Stimulated activated memory B cell treated with anti-CD40 and anti-IgM and Interleukin-4, amounts not matched to agents 10 μg/mL and 1 μg/mL and 100 μg/mL, for 72 hours (primary cell): ENCODE results near the gene C9orf85.

ENCODE experiments used
- ATAC-seq: fragments of 150-1000 bp; cut with Tn5 transposase; 2 replicates; pipeline ENCODE4 v1.10.0; 2021
- H3K27ac Mint-ChIP-seq: one replicate; pipeline ENCODE4 v1.8.0; 2022; ENCODE audit warnings: mild to moderate bottlenecking, mixed read lengths
- H3K27me3 Mint-ChIP-seq: one replicate; pipeline ENCODE4 v1.8.0; 2022; ENCODE audit warnings: mixed read lengths
- H3K36me3 Mint-ChIP-seq: one replicate; pipeline ENCODE4 v1.8.0; 2022; ENCODE audit warnings: mixed read lengths
- H3K4me1 Mint-ChIP-seq: one replicate; pipeline ENCODE4 v1.8.0; 2022; ENCODE audit warnings: mixed read lengths
- H3K4me3 Mint-ChIP-seq: one replicate; pipeline ENCODE4 v1.8.0; 2022; ENCODE audit warnings: mild to moderate bottlenecking, moderate library complexity, mixed read lengths
- H3K9me3 Mint-ChIP-seq: one replicate; pipeline ENCODE4 v1.8.0; 2022; ENCODE audit warnings: mixed read lengths

Gene C9orf85, protein sequence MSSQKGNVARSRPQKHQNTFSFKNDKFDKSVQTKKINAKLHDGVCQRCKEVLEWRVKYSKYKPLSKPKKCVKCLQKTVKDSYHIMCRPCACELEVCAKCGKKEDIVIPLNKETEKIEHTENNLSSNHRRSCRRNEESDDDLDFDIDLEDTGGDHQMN

DNA sequence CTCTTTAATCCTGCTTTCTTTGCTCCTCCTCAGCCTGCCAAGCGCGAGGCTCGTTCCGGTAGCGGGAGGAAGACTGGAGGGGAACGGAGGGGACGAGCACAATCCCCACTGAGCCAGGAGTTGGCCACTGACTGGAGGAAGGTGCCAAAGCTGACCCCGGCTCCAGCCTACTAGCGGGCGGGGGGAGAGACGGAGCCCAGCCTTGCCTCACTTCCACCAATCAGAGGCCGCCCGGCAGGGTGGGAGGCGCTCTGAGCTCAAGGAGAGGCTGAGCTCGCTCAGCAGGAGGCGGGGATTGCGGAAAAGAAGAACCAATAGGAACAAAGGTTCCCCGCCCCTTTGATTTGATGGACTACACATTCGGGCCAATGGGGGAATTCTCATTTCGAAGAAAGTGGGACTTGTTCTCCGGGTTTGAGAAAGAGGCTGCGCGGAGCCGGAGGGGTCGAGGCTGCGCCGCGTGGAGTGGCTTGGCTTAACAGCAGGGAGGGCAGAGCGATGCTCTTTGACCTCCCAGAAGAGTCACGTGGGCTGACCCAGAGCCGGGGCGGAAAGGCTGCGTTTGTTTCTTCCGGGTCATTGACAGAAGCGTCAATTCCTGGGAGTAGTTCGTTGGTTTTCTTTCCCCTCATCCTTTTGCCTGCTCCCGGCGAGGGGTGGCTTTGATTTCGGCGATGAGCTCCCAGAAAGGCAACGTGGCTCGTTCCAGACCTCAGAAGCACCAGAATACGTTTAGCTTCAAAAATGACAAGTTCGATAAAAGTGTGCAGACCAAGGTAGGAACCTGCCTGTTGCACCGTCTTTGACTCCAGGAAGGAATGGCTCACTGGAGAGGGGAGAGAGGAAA lies at the start of gene C9orf85, which contains the start of gene ABHD17B:
C9orf85 (plus strand) TSS at position 579 of the 847 bp plus-strand sequence; CDS start at position 675, 96 bp downstream.
ABHD17B (minus strand) TSS at position 133 of the 847 bp plus-strand sequence. CDS start 36,113 bp downstream, outside the sequence.
- no peaks in the 10 kb centered on the region for H3K36me3 Mint-ChIP-seq
- H3K4me1 Mint-ChIP-seq = peaks cover 47% of the 10 kb centered on the region
- no peaks in the 10 kb centered on the region for H3K9me3 Mint-ChIP-seq
- H3K27me3 Mint-ChIP-seq = no peaks in the 10 kb centered on the region
- ATAC-seq = peak; percentile 98
- H3K27ac Mint-ChIP-seq = peak within 1 kb of the TSS; percentile 89
- H3K4me3 Mint-ChIP-seq = peak within 1 kb of the TSS; percentile 100

DNA sequence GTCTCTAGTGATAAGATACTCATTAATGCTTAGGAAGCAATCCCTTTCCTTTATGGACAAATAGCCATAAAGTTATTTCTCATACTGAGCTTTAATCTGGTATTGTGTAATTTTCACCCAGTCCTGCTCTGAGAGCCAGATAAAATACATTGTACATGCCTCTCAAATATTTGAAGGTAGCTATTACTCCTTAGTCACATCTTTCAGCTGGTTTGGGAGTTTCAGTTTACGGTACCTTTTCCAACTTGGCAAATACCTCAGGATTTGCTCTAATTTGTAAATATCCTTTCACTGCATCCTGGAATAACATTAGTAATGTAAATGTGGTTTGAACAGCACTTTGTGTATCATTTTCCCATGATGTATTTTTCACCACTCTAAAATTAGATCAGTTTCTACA lies 47.8 kb upstream of the C9orf85 start:
- ATAC-seq = no peak
- Mint-ChIP-seq H3K9me3 (peaks cover 7% of the 10 kb centered on the region), H3K4me1 (no peaks in the 10 kb centered on the region), H3K27ac (no peak overlapping the region), H3K4me3 (no peak overlapping the region), H3K36me3 (peaks cover 46% of the 10 kb centered on the region), H3K27me3 (no peaks in the 10 kb centered on the region)

DNA sequence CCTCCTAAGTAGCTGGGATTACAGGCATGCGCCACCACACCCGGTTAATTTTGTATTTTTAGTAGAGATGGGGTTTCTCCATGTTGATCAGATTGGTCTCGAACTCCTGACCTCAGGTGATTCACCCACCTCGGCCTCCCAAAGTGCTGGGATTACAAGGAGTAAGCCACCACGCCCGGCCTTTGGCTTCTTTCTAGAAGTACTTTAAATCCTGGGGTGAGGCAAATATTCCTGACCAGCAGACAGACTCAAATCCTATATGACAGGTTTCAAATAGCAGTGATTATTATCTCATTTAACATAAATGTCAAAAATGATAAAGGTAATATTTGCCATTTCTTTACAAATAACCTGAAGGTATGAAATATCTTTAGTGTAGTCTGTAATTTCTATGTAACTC lies 36.1 kb upstream of the C9orf85 start:
- Mint-ChIP-seq H3K9me3 (peaks cover 12% of the 10 kb centered on the region), H3K36me3 (peaks cover 30% of the 10 kb centered on the region), H3K4me1 (peaks cover 9% of the 10 kb centered on the region), H3K4me3 (no peak overlapping the region), H3K27ac (no peak overlapping the region), H3K27me3 (no peaks in the 10 kb centered on the region)
- ATAC-seq = no peak

DNA sequence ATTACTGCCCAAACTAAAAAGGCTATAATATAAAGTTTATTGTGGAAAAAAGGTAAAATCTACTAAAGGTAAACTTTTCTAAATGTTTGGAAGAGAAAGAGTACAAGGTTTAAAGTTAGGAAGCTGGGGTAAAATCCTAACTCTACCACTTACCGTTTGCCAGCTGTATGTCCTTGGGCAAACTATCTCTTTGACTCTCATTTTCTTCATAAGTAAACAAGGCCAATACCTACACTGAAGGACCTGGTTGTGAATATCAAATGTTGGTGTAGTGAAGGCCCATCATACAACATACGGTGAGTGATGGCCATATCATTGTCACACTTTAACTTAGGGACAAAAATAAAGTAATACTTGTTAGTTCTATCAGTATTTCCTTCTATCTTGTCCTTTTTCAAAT lies 35.3 kb upstream of the C9orf85 start:
- peaks cover 32% of the 10 kb centered on the region for H3K36me3 Mint-ChIP-seq
- ATAC-seq = no peak
- H3K27ac Mint-ChIP-seq = no peak overlapping the region

DNA sequence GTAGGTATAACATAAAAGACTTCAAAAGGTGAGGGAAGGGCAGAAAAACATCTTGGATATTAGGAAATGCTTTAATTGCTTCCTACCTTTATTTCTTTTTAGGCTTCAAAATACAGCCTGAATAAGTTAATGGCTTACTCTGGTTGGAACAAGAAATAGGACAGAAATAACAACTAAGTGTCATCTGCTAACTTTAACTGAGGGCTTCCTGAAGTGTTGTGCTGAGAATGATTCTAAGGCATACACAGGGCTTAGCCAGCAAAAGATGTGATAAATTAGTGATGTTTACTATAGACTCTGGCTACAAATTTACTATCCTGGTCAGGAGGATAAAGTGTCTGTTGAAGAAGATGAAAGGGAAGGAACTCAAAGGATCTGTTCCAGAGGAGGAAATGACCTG lies 34.6 kb upstream of the C9orf85 start:
- Mint-ChIP-seq H3K27me3 (no peaks in the 10 kb centered on the region), H3K4me1 (peaks cover 9% of the 10 kb centered on the region), H3K9me3 (peaks cover 14% of the 10 kb centered on the region), H3K36me3 (peaks cover 39% of the 10 kb centered on the region), H3K27ac (no peak overlapping the region), H3K4me3 (no peak overlapping the region)
- ATAC-seq = no peak

More for the DNA sequence above, 35.3 kb upstream of the C9orf85 start:
- no peaks in the 10 kb centered on the region for H3K27me3 Mint-ChIP-seq
- H3K4me1 Mint-ChIP-seq = peaks cover 9% of the 10 kb centered on the region
- no peak overlapping the region for H3K4me3 Mint-ChIP-seq
- peaks cover 12% of the 10 kb centered on the region for H3K9me3 Mint-ChIP-seq

DNA sequence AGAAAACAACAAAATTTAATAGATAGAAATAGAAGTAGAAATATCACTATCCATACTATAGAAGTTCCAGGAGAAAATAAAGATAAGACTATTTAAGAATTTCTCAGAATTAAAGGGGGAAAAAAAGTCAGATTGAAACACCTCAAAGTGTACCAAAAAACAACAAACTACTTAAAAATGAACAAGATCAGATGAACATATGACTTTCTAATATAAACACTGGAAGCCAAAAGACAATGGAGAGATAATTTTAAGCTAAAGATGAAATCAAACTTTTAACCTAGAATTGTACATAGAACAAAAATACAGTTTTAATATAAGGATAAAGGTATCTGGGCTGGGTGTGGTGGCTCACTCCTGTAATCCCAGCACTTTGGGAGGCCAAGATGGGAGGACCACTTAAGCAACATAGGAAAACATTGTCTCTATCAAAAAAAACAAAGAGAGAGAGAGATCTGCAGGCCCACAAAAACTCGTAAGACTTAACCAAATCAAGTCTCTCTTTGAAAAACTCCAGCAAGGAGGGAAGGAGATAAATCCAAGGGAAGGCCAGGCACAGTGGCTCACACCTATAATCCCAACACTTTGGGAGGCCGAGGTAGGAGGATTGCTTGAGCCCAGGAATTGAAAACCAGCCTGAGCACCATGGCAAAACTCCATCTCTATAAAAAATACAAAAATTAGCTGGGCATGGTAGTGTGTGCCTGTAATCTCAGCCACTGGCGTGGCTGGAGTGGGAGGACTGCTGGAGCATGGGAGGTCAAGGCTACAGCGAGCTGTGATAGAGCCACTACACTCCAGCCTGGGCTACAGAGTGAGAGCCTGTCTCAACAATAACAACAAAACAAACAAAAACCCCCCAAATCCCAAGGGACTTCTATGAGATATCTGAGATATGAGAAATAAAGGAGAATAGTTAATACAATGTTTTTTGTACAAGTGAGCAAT lies 32.8 kb upstream of the C9orf85 start:
- H3K4me1 Mint-ChIP-seq = peaks cover 9% of the 10 kb centered on the region
- H3K27me3 Mint-ChIP-seq = no peaks in the 10 kb centered on the region
- H3K9me3 Mint-ChIP-seq = peaks cover 18% of the 10 kb centered on the region
- H3K36me3 Mint-ChIP-seq = peaks cover 56% of the 10 kb centered on the region
- H3K4me3 Mint-ChIP-seq = no peak overlapping the region
- no peak for ATAC-seq
- no peak overlapping the region for H3K27ac Mint-ChIP-seq

DNA sequence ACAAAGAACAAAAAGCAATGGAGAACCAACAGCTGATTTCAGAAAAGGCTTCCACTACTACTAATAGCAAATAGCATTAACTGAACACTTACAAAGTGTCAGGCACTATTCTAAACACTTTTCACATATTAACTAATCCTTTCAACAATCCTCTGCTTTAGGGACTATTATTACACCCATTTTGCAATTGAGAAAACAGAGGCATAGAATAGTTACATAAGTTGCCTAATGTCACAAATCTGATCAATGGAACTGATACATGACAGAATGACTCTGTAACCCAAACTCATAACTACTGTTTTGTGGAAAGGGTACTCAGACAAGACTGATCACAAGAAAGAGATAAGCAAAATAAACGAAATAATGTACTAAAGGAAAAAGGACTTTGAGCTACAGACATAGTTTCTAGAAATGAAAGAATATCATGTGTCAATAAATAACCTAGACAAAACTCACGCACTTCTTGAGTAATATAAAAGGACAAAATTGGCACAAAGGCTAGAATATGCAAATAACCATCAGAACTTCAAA lies 31.7 kb upstream of the C9orf85 start:
- peaks cover 15% of the 10 kb centered on the region for H3K4me1 Mint-ChIP-seq
- H3K36me3 Mint-ChIP-seq = peaks cover 66% of the 10 kb centered on the region
- no peak overlapping the region for H3K27ac Mint-ChIP-seq
- no peak overlapping the region for H3K4me3 Mint-ChIP-seq
- no peaks in the 10 kb centered on the region for H3K27me3 Mint-ChIP-seq
- H3K9me3 Mint-ChIP-seq = peaks cover 26% of the 10 kb centered on the region
- ATAC-seq = no peak

DNA sequence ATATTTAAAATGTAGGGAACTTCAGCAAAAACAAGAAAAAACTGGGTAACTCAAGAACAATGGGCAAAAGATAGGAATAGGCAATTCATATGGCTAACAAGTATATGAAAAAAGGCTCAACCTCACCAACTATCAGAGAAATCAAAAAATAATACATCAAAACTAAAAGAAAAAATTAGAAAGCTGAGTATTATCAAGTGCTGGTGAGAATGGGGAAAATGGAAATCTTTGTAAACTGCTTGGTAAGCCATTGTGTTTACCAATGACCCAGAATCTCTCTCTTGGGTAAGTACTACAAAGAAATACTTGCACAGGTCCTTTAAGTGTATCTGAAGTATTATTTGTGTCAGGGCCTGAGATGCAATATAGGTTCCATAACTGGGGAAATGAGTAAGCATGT lies 27.4 kb upstream of the C9orf85 start:
- Mint-ChIP-seq H3K36me3 (peaks cover 53% of the 10 kb centered on the region), H3K4me3 (no peak overlapping the region), H3K9me3 (peaks cover 22% of the 10 kb centered on the region), H3K27me3 (no peaks in the 10 kb centered on the region), H3K27ac (no peak overlapping the region), H3K4me1 (peaks cover 38% of the 10 kb centered on the region)
- no peak for ATAC-seq

DNA sequence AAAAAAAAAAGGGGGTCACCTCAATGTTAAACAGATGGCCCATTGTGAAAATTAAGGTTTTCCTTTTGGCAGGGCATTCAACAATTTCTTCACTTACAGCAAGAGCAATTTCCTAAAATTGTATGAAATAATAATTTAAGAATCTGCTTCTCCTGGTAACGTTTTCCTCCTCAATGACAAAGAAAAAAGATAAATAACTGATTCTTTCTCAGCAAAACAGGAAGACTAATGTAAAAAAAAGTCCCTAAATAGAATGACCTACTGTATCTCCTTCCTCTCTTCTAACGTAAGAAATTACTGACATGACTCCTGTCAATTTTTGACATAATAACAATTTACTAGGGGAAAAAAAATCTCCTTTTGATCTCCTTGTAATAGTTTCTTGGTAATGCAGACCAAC lies 26.0 kb upstream of the C9orf85 start:
- peaks cover 41% of the 10 kb centered on the region for H3K4me1 Mint-ChIP-seq
- ATAC-seq = no peak
- H3K9me3 Mint-ChIP-seq = peaks cover 14% of the 10 kb centered on the region
- H3K27ac Mint-ChIP-seq = peak overlapping the region; percentile 40
- H3K27me3 Mint-ChIP-seq = no peaks in the 10 kb centered on the region
- H3K36me3 Mint-ChIP-seq = peaks cover 42% of the 10 kb centered on the region
- no peak overlapping the region for H3K4me3 Mint-ChIP-seq

DNA sequence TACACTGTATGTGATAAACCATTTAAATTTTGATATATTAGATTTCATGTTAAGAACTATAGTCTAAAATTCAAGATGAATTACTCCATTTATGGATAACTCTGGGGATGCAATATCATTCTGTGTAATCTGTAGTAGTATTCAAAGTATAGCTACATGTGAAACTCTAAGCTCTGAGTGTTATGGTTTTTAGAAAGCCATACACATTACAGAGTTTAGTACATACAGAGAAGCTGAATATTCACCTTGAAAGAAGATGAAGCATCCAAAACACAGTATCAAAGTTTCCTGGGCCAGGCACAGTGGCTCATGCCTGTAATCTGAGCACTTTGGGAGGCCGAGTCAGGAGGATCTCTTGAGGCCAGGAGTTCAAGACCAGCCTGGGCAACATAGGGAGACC lies 25.4 kb upstream of the C9orf85 start:
- H3K27me3 Mint-ChIP-seq = no peaks in the 10 kb centered on the region
- peaks cover 37% of the 10 kb centered on the region for H3K36me3 Mint-ChIP-seq
- peaks cover 14% of the 10 kb centered on the region for H3K9me3 Mint-ChIP-seq
- H3K4me3 Mint-ChIP-seq = no peak overlapping the region
- H3K4me1 Mint-ChIP-seq = peaks cover 41% of the 10 kb centered on the region
- peak overlapping the region; percentile 40 for H3K27ac Mint-ChIP-seq
- ATAC-seq = no peak

DNA sequence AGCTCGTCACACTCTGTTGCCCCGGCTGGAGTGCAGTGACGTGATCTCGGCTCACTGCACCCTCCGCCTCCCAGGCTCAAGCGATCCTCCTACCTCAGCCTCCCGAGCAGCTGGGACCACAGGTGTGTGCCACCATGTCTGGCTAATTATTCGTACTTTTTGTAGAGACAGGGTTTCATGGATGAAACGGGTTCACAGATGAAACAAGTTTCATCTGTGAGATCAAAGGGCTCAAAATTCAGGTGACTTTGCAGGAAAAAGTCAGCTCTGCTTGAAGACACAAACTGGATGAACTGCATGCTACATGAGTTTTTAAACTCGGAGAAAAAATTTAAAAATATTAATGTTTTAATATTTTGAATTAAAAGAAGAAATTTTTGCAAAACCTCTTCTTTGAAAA lies 24.9 kb upstream of the C9orf85 start:
- Mint-ChIP-seq H3K27ac (no peak overlapping the region), H3K9me3 (peaks cover 14% of the 10 kb centered on the region), H3K4me1 (peaks cover 47% of the 10 kb centered on the region), H3K4me3 (no peak overlapping the region), H3K36me3 (peaks cover 32% of the 10 kb centered on the region), H3K27me3 (no peaks in the 10 kb centered on the region)
- ATAC-seq = no peak

DNA sequence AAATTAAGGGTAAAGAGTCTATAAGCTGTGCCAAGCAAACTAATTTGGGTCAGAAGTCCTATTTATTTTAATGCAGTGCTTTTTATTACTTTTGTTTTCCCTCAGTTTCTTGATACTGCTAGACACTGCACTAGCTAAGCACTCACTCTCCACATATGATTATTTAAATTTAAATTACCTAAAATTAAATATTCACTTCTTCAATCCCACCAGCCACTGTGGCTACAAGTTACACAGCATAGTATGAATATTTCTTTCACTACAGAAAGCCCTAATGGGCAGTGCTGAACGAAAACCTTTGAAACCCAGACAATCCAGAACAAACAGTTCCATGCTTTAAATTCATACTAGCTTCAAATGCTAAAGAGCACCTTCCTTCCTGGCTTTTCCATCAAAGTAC lies 24.1 kb upstream of the C9orf85 start:
- no peaks in the 10 kb centered on the region for H3K27me3 Mint-ChIP-seq
- ATAC-seq = no peak
- no peak overlapping the region for H3K27ac Mint-ChIP-seq
- peaks cover 50% of the 10 kb centered on the region for H3K4me1 Mint-ChIP-seq
- no peak overlapping the region for H3K4me3 Mint-ChIP-seq
- peaks cover 11% of the 10 kb centered on the region for H3K9me3 Mint-ChIP-seq
- H3K36me3 Mint-ChIP-seq = peaks cover 24% of the 10 kb centered on the region

DNA sequence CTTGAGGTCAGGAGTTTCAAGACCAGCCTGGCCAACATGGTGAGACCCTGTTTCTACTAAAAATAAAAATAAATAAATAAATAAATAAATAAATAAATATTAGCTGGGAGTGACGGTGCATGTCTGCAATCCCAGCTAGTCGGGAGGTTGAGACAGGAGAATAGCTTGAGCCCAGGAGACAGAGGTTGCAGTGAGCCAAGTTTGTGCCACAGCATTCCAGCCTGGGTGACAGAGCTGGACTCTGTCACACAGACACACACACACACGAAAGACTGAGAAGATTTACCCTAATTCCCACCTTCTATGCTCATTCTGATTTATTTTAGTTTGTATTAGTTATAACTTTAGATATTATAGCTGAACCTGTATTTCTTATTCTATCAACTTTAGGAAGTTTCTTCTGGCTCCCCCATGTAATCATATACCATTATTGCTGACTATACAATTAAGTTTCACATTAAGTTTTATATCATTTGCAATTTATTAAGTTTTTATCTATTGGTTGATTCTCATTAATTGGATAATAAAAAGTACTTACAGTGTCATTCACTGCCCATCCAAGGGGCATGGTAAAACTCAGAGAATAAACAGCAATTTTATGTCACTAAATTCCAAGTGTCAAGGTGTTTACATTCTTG lies 21.3 kb upstream of the C9orf85 start:
- no peaks in the 10 kb centered on the region for H3K27me3 Mint-ChIP-seq
- no peak overlapping the region for H3K27ac Mint-ChIP-seq
- no peaks in the 10 kb centered on the region for H3K36me3 Mint-ChIP-seq
- H3K4me1 Mint-ChIP-seq = peaks cover 60% of the 10 kb centered on the region
- H3K9me3 Mint-ChIP-seq = no peaks in the 10 kb centered on the region
- H3K4me3 Mint-ChIP-seq = no peak overlapping the region
- ATAC-seq = no peak

DNA sequence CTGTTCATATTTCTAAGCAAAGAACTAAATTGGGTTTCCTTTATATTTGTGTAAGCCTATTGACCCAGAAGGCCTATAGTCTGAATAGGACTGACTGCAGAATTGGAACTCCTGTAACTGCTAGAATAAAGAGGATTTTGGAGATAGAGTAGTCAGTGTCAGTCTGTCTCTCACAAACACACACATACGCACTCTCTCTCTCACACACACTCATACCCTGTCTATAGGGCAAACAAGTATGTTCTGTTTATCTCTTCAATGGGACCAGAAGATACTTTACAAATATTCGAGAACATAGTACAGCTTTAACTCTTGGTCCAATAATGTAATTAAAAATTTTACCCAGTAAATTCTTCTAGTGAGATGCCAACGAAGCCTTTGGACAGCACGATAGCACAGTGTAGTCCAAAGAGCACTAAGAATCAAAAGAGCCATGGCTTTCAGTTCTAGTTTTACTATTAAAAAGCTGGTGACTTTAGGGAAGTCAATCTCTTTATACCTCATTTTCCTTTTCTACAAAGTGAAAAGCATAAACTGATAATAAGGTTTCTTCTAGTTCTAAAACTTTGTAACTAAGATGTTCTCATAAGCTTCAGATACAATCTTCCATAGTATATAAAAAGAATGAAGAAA lies 19.8 kb upstream of the C9orf85 start:
- Mint-ChIP-seq H3K36me3 (no peaks in the 10 kb centered on the region), H3K9me3 (no peaks in the 10 kb centered on the region), H3K27ac (peak overlapping the region; percentile 38), H3K4me3 (peak overlapping the region; percentile 4), H3K27me3 (no peaks in the 10 kb centered on the region), H3K4me1 (peaks cover 58% of the 10 kb centered on the region)
- ATAC-seq = peak; percentile 51
